K562 (cell line): Measurements from ENCODE around the gene UNC5C. TPM values are rescaled to one million over a fixed set of nuclear protein-coding genes. Genes with fewer than 3 reads are reported as not detected.

Experiments used
- ATAC-seq: fragments of 200-7000 bp; cut with Tn5 transposase; 3 replicates; pipeline ENCODE4 v1.9.1; 2020; ENCODE audit warnings: moderate library complexity
- BruUV-seq: library from RNA; stranded (reverse); fragments of 400-500 nt; replicated peaks from 2 replicates; lab custom pipeline; 2021; lab: Mats Ljungman, UMichigan
- CTCF ChIA-PET: fragments of 300-600 bp; formaldehyde crosslinking; extraction: SDS; loops from one replicate; lab custom pipeline; 2021; ENCODE audit warnings: low intra/inter-chr PET ratio; lab: Yijun Ruan, JAX
- POLR2A ChIA-PET: fragments of 300-600, 350-650 bp; sonication (Branson Sonifier 250); formaldehyde crosslinking; extraction: SDS; loops from one replicate; lab custom pipeline; 2021; ENCODE audit warnings: antibody characterized with exemption, inconsistent platforms; lab: Yijun Ruan, JAX
- DNase-seq, 4 experiments: peaks; one replicate each; pipeline versions ENCODE4 v3.0.0 to v3.0.0-alpha.2; 2011 to 2018; ENCODE audit warnings: low spot score in 3 of 4, mixed read lengths in 3 of 4; ENCODE audit errors: extremely low read depth in 1 of 4
- FAIRE-seq: peaks from 2 replicates; lab custom pipeline; 2011; peaks lifted over from hg19 to GRCh38; lab: Jason Lieb, UNC
- H2AFZ ChIP-seq: 2 replicates; pipeline ENCODE4 v1.6.0; 2011; ENCODE audit warnings: low read depth, low read length, control low read depth, inconsistent platforms
- H3K27ac ChIP-seq: fragments of 200-600 bp; 3 replicates; pipeline ENCODE4 v1.8.0; 2011; ENCODE audit warnings: low read depth, mild to moderate bottlenecking, control low read depth, inconsistent platforms, low read length, moderate library complexity, mixed read lengths; ENCODE audit errors: extremely low read depth
- H3K27me3 ChIP-seq, 2 experiments: fragments of 300-600 bp in 1 of 2; 2 replicates in 1 of 2; 3 replicates in 1 of 2; pipeline versions ENCODE4 v1.6.0 to v1.8.0; 2011; ENCODE audit warnings: inconsistent platforms in 2 of 2, low read length in 2 of 2, mild to moderate bottlenecking in 1 of 2, mixed read lengths in 1 of 2, moderate library complexity in 1 of 2; ENCODE audit not compliant: control insufficient read depth in 2 of 2, insufficient read depth in 2 of 2
- H3K36me3 ChIP-seq: fragments of 300-600 bp; 3 replicates; pipeline ENCODE4 v1.8.0; 2011; ENCODE audit warnings: mild to moderate bottlenecking, low read length, inconsistent platforms; ENCODE audit not compliant: control insufficient read depth, insufficient read depth
- H3K4me1 ChIP-seq, 2 experiments: fragments of 200-600 bp in 1 of 2; replicated peaks in 1 of 2; 2 replicates in 1 of 2; 3 replicates in 1 of 2; pipeline versions ENCODE4 v1.5.1 to v1.8.0; 2011; ENCODE audit warnings: inconsistent platforms in 2 of 2, low read length in 2 of 2, mild to moderate bottlenecking in 1 of 2, mixed read lengths in 1 of 2, moderate library complexity in 1 of 2; ENCODE audit not compliant: control insufficient read depth in 2 of 2, insufficient read depth in 2 of 2
- H3K4me2 ChIP-seq: 2 replicates; pipeline ENCODE4 v1.6.1; 2011; ENCODE audit warnings: low read length, control low read depth, inconsistent platforms, mixed read lengths; ENCODE audit not compliant: insufficient read depth
- H3K4me3 ChIP-seq: fragments of 200-600 bp; sonication (generic), shearing (Covaris generic); 2 replicates; pipeline ENCODE4 v1.5.1; 2016; ENCODE audit warnings: control low read depth, inconsistent platforms
- H3K79me2 ChIP-seq: fragments of 200-600 bp; 3 replicates; pipeline ENCODE4 v1.8.0; 2011; ENCODE audit warnings: low read length, inconsistent platforms; ENCODE audit not compliant: control insufficient read depth, insufficient read depth
- H3K9ac ChIP-seq, 2 experiments: 2 replicates each; pipeline versions ENCODE4 v1.6.0 to v1.6.1; 2011; ENCODE audit warnings: low read depth in 2 of 2, low read length in 2 of 2, control low read depth in 1 of 2, inconsistent platforms in 1 of 2, mild to moderate bottlenecking in 1 of 2, mixed read lengths in 1 of 2; ENCODE audit not compliant: insufficient read depth in 1 of 2
- H3K9me1 ChIP-seq: one replicate; pipeline ENCODE4 v1.6.0; 2011; ENCODE audit warnings: inconsistent platforms, mild to moderate bottlenecking, low read length, moderate library complexity; ENCODE audit not compliant: control insufficient read depth, insufficient read depth
- H3K9me3 ChIP-seq: replicated peaks from 2 replicates; pipeline ENCODE4 v1.5.1; 2011; ENCODE audit warnings: low read depth, low read length, inconsistent platforms; ENCODE audit not compliant: control insufficient read depth, insufficient read depth
- H4K20me1 ChIP-seq: replicated peaks from 2 replicates; pipeline ENCODE4 v1.6.1; 2011; ENCODE audit warnings: low read length, inconsistent platforms, mixed read lengths; ENCODE audit not compliant: control insufficient read depth, insufficient read depth
- ETV6 ChIP-seq, 3 experiments: fragments of 150-350 bp in 1 of 3; sonication (generic) in 1 of 3; formaldehyde crosslinking in 1 of 3; IDR thresholded peaks; 2 replicates each; pipeline versions ENCODE4 v1.6.1 to v1.8.0; 2014 to 2022; ENCODE audit warnings: borderline replicate concordance in 2 of 3, low read depth in 2 of 3, antibody characterized with exemption in 1 of 3, low read length in 1 of 3, mild to moderate bottlenecking in 1 of 3, missing genetic modification reagents in 1 of 3
- LEF1 ChIP-seq: fragments of 450-650 bp; IDR thresholded peaks from 2 replicates; pipeline ENCODE4 v1.6.1; 2016; ENCODE audit warnings: mild to moderate bottlenecking
- POLR2AphosphoS2 ChIP-seq: IDR thresholded peaks from 2 replicates; pipeline ENCODE4 v1.6.1; 2012; ENCODE audit warnings: low read length, improper control_type of control experiment
- PRPF4 ChIP-seq: fragments of 200-400 bp; formaldehyde crosslinking; IDR thresholded peaks from one replicate; pipeline ENCODE4 v1.6.1; 2017; ENCODE audit warnings: low read length, low read depth, mild to moderate bottlenecking; ENCODE audit not compliant: insufficient read depth, poor library complexity, severe bottlenecking
- TEAD4 ChIP-seq, 2 experiments: sonication (generic) in 1 of 2; formaldehyde crosslinking in 1 of 2; IDR thresholded peaks; 2 replicates each; pipeline versions ENCODE4 v1.6.1 to v1.8.0; 2012 to 2022; ENCODE audit warnings: borderline replicate concordance in 1 of 2, inconsistent platforms in 1 of 2, low read length in 1 of 2, mild to moderate bottlenecking in 1 of 2, missing genetic modification reagents in 1 of 2
- THAP12 ChIP-seq: fragments of 250-450 bp; sonication (Bioruptor Pico); IDR thresholded peaks from 2 replicates; pipeline ENCODE4 v1.9.0; 2021; ENCODE audit warnings: mild to moderate bottlenecking, inconsistent platforms
- TRIM28 ChIP-seq: fragments of 450-650 bp; IDR thresholded peaks from 2 replicates; pipeline ENCODE4 v1.6.1; 2017
- ZNF311 ChIP-seq: fragments of 250-450 bp; sonication (Bioruptor Pico); IDR thresholded peaks from 2 replicates; pipeline ENCODE4 v1.4.0; 2020; ENCODE audit warnings: mild to moderate bottlenecking, moderate library complexity
- ZNF318 ChIP-seq, 2 experiments: fragments of 450-650 bp; IDR thresholded peaks; 2 replicates each; pipeline ENCODE4 v1.6.1; 2016; ENCODE audit warnings: mild to moderate bottlenecking in 2 of 2, borderline replicate concordance in 1 of 2, low read depth in 1 of 2, moderate library complexity in 1 of 2
- WGBS: fragments of 100-300 bp; shearing (Covaris generic); methylation state at CpG from one replicate; pipeline ENCODE4 v1.1.6; 2016; ENCODE audit warnings: low coverage, mixed read lengths; ENCODE audit not compliant: insufficient coverage; ENCODE audit errors: missing lambda C conversion rate; 5-methylcytosine and 5-hydroxymethylcytosine counted together
- in situ Hi-C: fragments of 300-500 bp; cut with MboI; formaldehyde crosslinking; loops from 4 replicates; pipeline ENCODE4 v1.15.0; 2018; ENCODE audit warnings: inconsistent platforms, mixed read lengths
- intact Hi-C: fragments of 100-400 bp; cut with micrococcal nuclease; formaldehyde crosslinking; loops from 2 replicates; pipeline ENCODE4 v1.14.2; 2022
- polyA plus RNA-seq, 8 experiments: library from polyadenylated mRNA; depleted of rRNA in 4 of 8; stranded (reverse) in 5 of 8; unstranded in 3 of 8; fragments of >200 nt; fragmentation: Nextera tagmentation in 2 of 8; fragmentation: Illumina TruSeq in 1 of 8; extraction: Ambion mirVana in 2 of 8; extraction: Trizol in 1 of 8; gene quantifications; 2 replicates each; pipeline versions ENCODE4 v1.2.1 to v1.2.3, GENCODE V29; 2011 to 2014; ENCODE audit warnings: inconsistent platforms in 1 of 8, missing spikeins in 1 of 8
- total RNA-seq, 7 experiments: library from RNA; depleted of rRNA in 6 of 7; stranded (reverse); fragments of >200 nt in 6 of 7; fragmentation: Illumina TruSeq in 2 of 7; extraction: Trizol in 2 of 7; gene quantifications; 2 replicates each; pipeline versions ENCODE4 v1.2.1 to v1.2.3, GENCODE V29; 2011 to 2021; ENCODE audit warnings: low replicate concordance in 1 of 7

The UNC5C gene
- total and polyA plus RNA-seq, 9 of the 15 experiments (the other 6 are each of a cell fraction or from before 2014, with no cell fraction given), result under 0.01 to 0.10 (median 0.03) TPM; not detected in 1

- peaks cover 8% of the 10 kb centered on the region; the same call in 1 of the 2 replicates for H3K9me3 ChIP-seq
- no peak overlapping the region for H3K4me3 ChIP-seq
- peak; percentile 94 for FAIRE-seq
- H3K79me2 ChIP-seq, result no peaks in the 10 kb centered on the region
- intact Hi-C loops (loop anchor here (2.0 kb wide), 1 partner anchor 40 kb away; no protein-coding TSS in a partner anchor), in situ Hi-C loops (no loop called here)
- no peaks in the 10 kb centered on the region for H3K27me3 ChIP-seq
- peak overlapping the region; percentile 36; the same call in 1 of the 2 replicates for H3K4me2 ChIP-seq
- DNase-seq, result peak; percentile 58 to 89 (median 70)
- H2AFZ ChIP-seq, result peak overlapping the region; percentile 69
- no TSS peak for BruUV-seq
- no peaks in the 10 kb centered on the region for H3K36me3 ChIP-seq
- 0% methylated on average over 1 of the region's 1 CpG for WGBS
- H4K20me1 ChIP-seq, result no peaks in the 10 kb centered on the region
- no peaks in the 10 kb centered on the region for H3K9me1 ChIP-seq
- ChIA-PET CTCF (no interaction called here), POLR2A (interaction anchor here (0.9 kb wide), 1 partner anchor 16 kb away, joined by 4 read pairs; no protein-coding TSS in a partner anchor)
- peaks cover 5 to 26% of the 10 kb centered on the region in 2 experiments; a peak in 4 of 5 replicates for H3K4me1 ChIP-seq
- peak overlapping the region in 1 of 2 experiments; percentile 27; a peak in 1 of 4 replicates for H3K9ac ChIP-seq
- H3K27ac ChIP-seq, result peak overlapping the region; percentile 82
- ATAC-seq, result peak; percentile 91
- TF ChIP-seq THAP12 (CRISPR knock-in tag) (no peak), ETV6 (IDR thresholded peaks at IDR 0.05; ENCODE audit: borderline replicate concordance in 1 of 2, low read depth in 2 of 2, low read length in 1 of 2) (0 out of 4 replicates have a peak, but pooled peaks of 1 of the 2 experiments have one; percentile 31), ETV6 (CRISPR knock-in tag; IDR thresholded peaks at IDR 0.05; ENCODE audit: borderline replicate concordance) (no peak), PRPF4 (no peak), ZNF311 (CRISPR knock-in tag) (no peak), TEAD4 (IDR thresholded peaks at IDR 0.05; ENCODE audit: low read length) (peak; percentile 99), TEAD4 (CRISPR knock-in tag; IDR thresholded peaks at IDR 0.05; ENCODE audit: borderline replicate concordance) (no peak), LEF1 (peak; percentile 97), ZNF318 (IDR thresholded peaks at IDR 0.05; ENCODE audit: borderline replicate concordance in 1 of 2, low read depth in 1 of 2) (peak in 1 of 2 experiments; percentile 47; a peak in 1 of 4 replicates), POLR2AphosphoS2 (no peak), TRIM28 (no peak)
Measured at GRCh38 chr4:95289028-95289634, 259.6 kb downstream of the UNC5C start.
